T follicular helper cell (primary cell): ENCODE results near the gene CNNM2.
"Not testable (repeated sequence)": the region's sequence is repeated elsewhere in the genome, so short reads cannot be mapped to it uniquely, and the experiment has no call there.

Source experiments
- DNase-seq: peaks from one replicate; pipeline ENCODE4 v3.0.0-alpha.2; 2020; ENCODE audit warnings: low read depth

CNNM2 gene

DNA sequence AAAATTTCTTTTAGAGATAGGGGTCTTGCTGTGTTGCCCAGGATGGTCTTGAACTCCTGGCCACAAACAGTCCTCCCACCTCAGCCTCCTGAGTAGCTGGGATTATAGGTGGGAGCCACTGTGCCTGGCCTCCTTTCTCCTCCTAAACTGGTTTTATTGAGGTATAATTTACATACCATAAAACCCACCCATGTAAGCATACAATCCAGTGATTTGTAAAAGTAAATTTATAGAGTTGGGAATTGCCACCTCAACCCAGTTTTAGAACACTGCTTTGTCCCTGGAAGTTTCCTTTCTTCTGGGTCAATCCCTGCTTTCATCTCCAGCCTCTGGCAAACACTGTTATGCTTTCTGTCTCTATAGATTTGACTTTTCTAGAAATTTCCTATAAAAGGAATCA lies 49.0 kb downstream of the CNNM2 start:
- DNase-seq, result no peak

DNA sequence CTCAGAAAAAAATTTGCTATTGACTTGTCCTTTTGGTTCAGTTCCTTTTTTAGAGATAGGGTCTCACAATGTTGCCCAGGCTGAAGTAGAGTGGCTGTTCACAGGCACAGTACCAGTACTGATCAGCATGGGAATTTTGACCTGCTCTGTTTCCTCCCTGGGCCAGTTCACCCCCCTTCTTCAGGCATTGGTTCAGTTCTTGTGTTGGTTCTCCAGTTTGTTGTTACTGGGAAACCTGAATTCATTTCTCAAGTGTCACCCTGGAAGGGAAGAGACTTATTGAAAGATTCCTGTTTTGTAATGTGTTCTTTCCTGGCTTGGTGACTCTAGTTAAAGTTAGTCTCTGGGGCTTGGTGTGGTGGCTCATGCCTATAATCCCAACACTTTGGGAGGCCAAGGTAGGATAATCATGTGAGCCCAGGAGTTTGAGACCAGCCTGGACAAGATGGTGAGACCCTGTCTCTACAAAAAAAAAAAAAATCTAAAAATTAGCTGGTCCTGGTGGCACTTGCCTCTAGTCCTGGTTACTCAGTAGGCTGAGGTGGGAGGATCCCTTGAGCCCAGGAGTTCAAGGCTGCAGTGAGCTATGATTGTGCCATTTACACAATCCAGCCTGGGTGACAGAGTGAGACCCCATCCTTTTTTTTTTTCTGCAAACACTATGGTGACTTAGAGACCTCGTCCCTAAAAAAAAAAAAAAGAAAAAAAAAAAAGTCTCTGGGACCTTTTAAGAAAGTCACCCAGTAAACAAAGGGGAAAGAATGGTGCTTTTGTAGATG lies 52.7 kb downstream of the CNNM2 start:
- no peak for DNase-seq

DNA sequence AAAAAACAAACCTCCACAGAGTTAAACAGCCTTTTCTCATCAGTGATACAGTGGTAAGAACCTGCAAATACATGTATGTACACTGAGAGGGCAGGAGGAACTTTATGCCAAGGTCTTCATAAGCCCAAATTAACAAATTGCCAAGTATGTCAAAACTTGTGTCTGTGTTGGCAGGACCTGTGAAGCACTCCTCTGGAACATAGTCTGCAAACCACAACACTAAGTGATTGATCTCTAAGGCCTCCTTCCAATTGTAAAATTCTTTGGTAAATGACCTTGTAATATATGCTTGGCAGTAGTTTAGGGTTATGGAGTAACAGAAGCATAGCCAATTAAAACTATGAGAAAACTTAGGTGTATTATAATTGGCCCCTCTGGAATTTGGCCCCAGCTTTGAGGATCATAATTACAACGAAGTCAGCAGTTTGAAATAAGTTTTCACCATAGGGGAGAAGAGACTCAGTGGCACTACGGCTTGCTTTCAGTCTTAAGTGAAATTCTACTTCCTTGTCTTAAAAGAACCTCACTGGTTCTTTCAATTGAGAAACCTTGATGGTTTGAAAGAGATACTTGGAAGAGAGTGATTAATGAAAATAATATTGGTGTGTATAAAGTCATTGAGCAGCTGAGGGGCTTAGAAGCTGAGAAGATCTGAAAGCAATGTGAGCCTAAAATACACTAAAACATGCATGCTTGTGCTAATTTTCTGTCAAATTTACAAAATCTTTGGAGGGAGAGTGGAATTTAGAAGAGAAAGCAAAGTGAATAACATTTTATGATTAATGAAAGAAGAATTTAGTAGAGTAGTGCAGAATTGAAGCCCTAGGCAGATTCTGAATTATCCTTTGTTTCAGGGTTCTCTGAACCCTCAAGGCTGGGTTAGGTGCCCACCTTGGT lies 57.6 kb downstream of the CNNM2 start:
- DNase-seq, result no peak

DNA sequence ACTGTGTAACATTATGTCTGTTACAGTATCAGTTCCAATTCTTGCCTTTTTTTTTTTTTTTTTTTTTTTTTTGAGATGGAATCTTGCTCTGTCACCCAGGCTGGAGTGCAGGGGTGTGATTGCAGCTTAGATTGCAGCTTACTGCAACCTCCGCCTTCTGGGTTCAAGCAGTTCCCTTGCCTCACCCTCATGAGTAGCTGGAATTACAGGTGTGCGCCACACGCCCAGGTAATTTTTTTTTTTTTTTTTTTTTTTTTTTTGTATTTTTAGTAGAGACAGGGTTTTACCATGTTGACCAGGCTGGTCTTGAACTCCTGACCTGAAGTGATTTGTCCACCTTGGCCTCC lies 58.3 kb downstream of the CNNM2 start:
- not testable (repeated sequence) for DNase-seq

DNA sequence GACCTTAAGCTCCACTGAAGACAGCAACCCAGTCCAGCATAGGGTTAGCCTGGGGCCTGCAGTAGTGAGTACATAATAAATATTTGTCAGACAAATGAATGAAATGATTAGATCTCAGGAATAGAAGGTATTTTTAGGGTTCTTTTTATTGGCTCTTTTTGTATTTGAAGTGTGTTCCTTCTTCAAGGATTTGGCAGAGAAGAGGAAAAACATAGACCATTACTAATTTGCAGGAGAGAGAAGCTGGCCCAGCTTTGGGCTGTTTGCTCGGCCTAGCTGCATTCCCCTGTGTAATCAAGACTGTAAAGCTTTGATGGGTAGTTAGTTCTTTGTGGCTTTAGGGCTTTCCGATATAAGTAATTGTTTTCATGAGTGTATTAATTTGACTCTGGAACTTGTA lies 64.2 kb downstream of the CNNM2 start:
- DNase-seq, result no peak

DNA sequence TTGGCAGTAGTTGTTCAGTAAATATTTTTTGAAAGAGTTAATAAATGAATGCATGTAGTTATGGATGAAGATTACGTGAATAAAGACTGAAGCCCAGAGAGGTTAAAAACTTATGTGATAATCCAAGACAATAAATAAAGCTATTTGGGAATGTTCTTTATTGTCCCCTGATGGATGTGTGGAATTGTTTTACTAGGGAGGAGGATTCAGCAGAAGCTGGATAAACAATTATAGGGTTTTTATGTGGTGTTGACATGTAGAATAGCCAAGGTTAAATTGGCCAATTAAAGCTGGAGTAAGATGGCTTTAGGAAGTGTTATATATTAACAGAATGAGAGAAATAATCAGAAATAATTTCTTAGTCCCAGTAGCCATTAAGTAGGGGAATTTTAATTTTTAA lies 66.0 kb downstream of the CNNM2 start:
- DNase-seq, result no peak

DNA sequence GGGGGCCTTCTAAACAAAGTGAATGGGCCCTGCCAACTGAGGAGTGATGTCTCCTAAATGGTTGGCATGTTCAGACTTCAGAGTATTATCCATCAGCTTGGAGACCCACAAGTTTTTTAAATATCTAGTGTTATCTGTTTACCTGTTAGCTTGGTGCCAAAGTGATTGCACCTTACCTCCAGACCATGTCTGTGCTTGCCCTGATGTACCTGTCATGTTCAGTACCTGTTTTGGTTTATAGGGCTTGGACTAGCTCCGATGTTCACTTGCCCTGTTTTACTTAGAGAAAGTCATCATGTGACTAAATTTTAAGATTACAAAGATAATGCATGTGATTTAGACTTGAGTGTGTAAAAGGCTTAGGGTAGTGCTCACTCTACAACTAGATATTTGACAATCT lies 67.7 kb downstream of the CNNM2 start:
- DNase-seq, result no peak

DNA sequence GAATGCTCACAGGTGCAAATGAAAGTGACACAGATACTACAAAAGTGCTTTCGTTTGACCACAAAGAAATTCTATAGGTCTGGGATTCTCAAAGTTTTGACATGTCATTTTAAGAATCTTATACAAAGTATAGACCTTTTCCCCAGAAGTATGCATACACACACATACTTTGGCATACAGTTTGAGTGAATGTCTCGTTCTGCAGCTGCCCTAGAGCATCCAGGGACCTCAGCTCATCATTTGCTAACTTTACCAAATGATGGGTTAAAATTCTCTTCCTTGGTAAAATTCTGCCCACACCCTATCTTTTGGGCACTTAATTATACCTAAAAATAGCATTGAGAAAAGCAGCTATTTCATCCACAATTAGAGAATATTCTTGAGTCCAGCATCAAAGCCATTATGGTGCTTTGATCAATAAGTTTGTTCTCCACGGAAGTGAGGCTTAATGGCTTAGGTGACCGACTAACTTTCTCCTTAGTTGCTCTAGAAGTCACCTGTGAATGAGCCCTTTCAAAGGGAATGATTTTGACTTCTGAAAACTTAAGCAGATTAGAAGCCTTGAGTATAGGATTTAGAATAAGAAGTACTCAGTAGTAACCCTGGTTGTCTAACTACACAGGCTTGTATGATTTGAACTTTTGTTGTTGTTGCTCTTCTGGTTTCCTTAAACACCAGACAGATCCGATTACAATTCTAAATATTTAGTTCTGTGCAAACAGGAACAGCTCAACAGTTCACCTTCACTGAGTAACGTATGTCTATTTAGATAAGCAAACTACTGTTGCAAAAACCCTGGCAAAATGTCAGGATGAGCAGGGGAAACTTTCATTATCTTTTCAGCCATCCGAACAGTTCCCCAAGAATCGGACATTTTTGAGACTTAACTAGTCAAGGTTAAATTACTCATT lies 70.6 kb downstream of the CNNM2 start:
- DNase-seq, result no peak

DNA sequence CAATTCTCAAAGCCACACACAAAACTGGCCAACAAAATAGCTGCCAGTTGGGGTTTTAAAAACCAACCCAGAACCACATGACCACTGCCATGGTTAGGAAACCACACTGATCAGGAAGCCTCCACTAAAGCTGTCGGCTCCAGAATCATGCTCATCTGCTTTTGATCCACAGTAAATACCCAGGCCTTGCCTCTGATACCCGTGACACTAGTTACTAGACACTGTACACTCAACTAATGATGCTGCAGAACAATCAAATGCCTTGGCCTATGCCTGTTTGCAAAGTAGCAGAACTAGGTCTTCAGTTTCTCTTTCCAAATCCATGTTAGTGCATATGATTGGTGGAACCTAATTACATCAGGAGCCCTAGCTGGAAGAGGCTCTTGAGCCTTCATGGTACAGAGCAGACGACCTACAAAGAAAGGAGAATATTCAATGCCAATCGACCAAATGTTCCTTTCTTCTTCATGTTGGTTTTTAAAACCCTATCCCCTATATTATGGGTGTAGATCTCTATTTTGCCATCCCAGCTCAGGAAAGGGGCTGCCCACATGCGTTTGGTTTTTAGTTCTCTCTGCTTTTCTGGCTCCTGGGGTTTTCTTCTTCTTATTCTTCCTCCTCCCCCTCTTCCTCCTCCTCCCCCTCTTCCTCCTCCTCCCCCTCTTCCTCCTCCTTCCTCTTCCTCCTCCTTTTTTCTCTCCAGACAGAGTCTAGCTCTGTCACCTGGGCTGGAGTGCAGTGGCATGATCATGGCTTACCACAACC lies 76.6 kb downstream of the CNNM2 start:
- no peak for DNase-seq

DNA sequence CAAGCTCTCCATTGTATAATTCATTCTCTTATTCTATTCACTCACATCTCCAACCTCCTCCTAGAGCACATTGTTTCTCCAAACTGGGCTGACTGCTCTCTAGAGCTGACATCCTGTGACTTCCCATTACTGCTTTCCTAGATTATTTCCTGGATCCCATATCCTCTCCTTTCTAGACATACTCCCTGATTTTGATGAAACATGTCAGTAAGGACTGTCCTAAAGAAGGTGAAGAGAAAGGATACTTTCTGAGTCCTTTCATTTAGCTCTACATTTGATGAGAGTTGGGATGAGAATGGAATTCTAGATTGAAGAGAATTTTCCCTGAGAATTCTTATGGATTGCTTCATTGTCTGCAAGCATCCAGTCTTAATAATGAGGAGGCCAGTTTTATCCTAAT lies 78.8 kb downstream of the CNNM2 start:
- no peak for DNase-seq

DNA sequence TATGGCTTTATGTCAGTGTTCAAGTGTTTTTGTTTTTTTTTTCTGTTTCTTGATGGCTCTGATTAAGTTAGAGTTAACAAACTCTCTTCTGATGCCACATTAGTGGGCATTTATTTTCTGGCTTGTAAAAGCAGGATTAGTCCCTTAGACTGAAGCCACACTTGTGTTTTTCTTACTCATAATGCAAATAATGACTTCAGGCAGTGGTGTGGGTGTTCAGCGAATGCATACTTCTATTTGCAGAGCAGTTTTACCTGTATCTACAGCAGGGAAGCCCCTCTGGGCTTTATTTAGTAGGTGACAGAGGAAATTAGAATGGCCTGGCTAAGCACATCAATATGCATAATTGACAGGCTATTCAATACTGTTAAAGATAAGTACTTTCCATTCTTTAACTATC lies 79.9 kb downstream of the CNNM2 start:
- no peak for DNase-seq

DNA sequence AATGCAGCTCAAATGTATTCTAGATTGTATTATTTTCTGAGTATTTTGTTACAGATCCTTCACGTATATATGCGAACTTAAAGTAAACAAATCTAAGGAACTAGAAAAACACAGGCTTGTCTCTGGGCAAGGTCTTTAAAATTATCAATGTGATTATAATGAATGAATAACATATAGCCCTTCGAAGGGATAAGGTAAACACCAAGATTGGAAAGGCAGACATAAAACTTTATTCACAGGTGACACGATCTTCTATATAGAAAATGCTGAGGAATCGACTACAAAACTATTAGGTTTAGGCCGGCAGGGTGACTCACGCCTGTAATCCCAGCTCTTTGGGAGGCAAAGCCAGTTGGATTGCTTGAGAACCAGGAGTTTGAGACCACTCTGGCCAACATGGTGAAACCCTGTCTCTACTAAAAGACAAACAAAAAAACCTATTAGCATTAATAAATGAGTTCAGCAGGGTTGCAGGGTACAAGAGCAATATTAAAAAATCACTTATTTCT lies 80.4 kb downstream of the CNNM2 start:
- no peak for DNase-seq

DNA sequence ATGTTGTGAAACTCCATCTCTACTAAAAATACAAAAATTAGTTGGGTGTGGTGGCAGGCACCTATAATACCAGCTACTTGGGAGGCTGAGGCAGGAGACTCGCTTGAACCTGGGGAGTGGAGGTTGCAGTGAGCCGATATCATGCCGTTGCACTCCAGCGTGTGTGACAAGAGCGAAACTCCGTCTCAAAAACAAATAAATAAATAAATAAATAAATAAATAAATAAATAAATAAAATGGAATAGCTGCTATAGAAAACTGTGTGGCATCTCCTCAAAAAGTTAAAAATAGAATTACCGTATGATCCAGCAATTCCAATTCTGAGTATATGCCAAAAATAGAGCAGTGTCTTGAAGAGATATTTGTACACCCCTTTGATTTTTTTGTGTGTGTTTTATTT lies 82.0 kb downstream of the CNNM2 start:
- DNase-seq, result not testable (repeated sequence)

DNA sequence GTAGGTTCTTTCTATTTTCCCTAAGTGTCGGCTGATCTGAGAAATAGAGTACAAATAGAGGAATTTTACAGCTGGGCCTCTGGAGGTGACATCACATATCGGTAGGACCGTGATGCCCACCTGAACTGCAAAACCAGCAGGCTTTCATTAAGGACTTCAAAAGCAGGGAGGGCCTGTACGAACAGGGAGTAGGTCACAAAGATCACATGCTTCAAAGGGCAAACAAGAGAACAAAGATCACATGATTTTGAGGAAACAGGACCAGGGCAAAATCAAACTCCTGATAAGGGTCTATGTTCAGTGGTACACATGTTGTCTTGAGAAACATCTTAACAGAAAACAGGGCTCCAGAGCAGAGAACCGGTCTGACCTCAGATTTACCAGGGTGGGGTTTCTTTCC lies 88.9 kb downstream of the CNNM2 start:
- DNase-seq, result no peak

DNA sequence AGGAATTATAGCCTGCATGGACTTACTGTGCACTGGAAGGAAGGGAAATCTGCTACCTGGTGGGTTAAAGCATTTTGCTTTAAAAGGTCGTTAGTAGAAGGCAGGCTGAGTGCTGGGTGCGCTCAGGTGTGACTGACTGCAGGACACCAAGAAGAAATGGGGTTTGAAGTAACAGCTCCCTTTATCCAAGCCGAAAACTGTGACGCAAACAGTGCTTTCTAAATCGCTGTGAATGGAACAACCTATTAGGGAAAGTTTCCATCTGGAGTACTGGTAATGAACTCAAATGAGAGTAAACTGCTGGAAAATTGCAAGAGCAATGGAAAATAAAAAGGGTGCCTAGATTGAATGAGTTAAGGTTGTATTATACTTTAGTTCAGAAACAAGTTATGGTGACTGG lies 95.3 kb downstream of the CNNM2 start:
- no peak for DNase-seq

DNA sequence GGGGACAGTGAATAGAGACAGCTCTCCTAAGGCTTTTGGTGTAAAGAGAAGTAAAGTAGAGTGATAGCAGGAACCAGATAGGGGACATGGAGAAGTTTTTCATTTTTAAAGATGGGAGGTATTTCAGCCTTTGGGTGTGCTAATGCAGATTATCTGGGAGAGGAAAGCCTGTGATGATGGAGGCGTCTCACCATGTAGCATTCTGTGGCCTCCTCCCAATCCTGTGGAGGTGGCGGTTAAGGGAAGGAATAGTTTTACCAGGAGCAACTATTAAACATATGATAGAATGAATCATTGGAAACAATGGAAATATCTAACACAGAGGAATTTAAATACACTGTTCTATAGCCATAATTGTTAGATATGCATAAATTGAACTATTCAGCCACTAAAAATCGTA lies 101.3 kb downstream of the CNNM2 start:
- no peak for DNase-seq

DNA sequence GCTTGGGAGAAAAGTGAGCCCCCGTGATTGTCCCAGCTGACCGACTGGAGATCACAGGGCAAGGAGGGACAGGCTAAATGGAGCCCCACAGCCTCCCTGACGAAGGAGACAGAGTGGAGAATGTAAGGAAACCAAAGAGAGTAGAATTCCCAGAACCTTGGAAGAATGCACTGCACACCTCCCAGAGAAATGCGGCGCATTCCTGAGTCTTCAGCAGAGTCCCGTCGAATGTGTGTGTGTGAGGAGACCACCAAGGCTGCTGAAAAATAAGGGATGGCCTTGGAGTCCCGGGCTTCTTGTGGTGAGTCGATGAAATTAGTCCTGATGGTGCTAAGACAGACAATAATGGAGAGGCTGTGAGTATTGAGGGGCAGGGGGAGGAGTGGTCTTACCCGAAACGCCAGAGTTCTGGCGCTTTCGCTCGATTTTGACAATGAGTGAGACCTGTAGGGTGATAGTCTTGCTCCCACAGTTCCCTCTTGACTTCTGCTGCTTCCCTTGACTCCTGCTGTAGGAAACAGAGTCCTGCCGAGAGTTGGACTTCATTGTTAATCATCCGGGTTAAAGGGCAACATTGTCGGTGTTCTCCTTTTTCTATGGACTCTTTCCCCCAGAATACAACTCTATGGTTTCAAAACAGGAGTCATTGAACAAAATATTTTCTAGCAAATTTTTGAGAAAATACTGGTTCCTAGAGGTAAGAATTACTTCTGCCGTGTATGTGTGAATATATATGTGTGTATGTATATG lies 103.2 kb downstream of the CNNM2 start:
- no peak for DNase-seq

DNA sequence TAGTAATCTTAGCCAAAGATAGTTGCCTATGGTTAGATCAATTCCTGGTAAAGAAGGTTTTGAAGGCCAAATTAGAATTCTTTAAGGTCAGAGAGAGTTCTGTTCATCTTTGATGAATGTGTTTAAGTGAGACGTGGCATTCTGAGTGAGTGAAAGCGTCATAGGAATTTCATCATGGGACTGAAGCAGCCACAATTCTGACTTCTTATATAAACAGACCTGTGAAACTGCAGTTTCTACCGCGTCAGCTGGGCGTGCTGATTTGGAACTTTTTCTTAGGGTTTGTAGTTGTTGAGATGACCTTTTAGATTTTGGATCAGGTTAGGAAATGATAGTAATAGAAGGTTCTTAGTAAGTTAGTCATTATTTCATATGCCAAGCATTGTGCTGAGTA lies 103.8 kb downstream of the CNNM2 start:
- DNase-seq, result no peak

DNA sequence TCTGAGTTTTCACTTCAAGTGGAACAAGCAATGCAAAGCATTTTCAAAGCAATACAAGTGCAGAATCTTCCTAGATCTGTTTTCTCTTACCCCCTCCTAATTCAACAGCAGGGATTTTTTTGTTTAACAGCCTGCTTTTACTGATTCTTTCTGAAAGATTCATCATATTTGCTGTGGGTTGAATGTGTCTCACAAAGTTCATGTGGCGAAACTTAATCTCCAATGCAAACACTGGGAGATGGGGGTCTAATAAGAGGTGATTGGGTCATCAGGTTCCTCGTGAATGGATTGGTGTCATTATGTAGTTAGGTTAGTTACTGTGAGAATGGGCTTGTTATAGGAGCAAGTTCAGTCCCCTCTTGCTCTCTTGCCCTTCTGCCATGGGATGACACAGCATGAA lies 107.6 kb downstream of the CNNM2 start:
- no peak for DNase-seq

DNA sequence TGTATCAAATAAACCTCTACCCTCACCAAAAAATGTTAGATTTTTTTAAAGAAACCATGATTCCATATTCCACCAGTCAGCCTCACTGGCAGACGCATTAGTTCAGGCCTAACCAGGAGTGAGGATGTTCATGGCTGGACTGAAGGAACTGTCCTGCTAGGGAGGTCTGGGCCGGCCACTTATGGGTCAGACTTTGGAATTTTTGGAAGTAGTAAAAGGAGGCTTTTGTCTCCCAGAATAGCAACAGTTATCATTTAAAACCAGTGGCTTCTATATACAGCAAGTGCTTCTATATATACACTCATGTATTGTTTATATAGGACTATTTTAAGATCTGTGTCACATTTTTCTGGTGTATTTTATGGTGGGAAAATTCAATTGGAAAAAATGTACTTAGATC lies 120.5 kb downstream of the CNNM2 start:
- DNase-seq, result no peak

DNA sequence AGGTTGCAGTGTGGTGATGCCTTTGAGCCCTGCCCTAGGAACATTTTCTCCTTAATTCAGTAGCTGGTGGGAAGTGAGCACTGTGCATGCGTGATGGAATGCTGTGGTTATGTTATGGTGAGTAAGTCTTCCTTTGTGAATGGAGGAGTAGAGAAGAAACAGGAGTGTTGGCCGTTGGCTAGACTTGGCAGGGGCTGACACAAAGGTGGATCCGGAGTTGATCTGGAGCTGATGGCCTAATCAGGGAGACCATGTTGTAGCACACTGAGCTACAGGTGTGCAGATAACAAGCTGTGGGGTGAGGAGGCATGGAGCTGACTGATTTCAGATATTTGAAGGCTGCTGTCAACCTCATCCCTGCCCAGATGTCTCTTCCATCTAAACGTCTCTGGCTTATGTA lies 122.3 kb downstream of the CNNM2 start:
- no peak for DNase-seq
